Neural crest cell (in vitro differentiated cells): ENCODE data around the gene FRA10AC1. TPM values are rescaled to one million over a fixed set of nuclear protein-coding genes. Genes with fewer than 3 reads are reported as not detected.

ENCODE experiments used
- DNase-seq: peaks from one replicate; pipeline ENCODE4 v3.0.0; 2021; ENCODE audit warnings: low read depth, mixed read lengths, low spot score
- H3K27ac Mint-ChIP-seq: one replicate; pipeline ENCODE4 v1.8.0; 2021; ENCODE audit warnings: mild to moderate bottlenecking, mixed read lengths; ENCODE audit not compliant: unreplicated experiment
- H3K27me3 Mint-ChIP-seq: 2 replicates; pipeline ENCODE4 v1.8.0; 2021; ENCODE audit warnings: low read depth, mild to moderate bottlenecking, mixed read lengths
- H3K36me3 Mint-ChIP-seq: 2 replicates; pipeline ENCODE4 v1.8.0; 2021; ENCODE audit warnings: low read depth, mild to moderate bottlenecking, mixed read lengths
- H3K4me1 Mint-ChIP-seq: 2 replicates; pipeline ENCODE4 v1.8.0; 2021; ENCODE audit warnings: mixed read lengths
- H3K4me3 Mint-ChIP-seq: one replicate; pipeline ENCODE4 v1.8.0; 2021; ENCODE audit warnings: mild to moderate bottlenecking, mixed read lengths
- H3K9me3 Mint-ChIP-seq: 2 replicates; pipeline ENCODE4 v1.8.0; 2021; ENCODE audit warnings: mixed read lengths
- CTCF ChIP-seq: fragments of 200-600 bp; sonication (generic); conservative IDR thresholded peaks from 2 replicates; pipeline ENCODE4 v1.5.0; 2021; ENCODE audit warnings: antibody characterized with exemption, mild to moderate bottlenecking
- total RNA-seq: library from RNA; stranded (reverse); gene quantifications from 2 replicates; pipeline ENCODE4 v1.2.1, GENCODE V29; 2021

Gene FRA10AC1
- total RNA-seq, 1 donor from 2014 or later, result 14.2 TPM

DNA sequence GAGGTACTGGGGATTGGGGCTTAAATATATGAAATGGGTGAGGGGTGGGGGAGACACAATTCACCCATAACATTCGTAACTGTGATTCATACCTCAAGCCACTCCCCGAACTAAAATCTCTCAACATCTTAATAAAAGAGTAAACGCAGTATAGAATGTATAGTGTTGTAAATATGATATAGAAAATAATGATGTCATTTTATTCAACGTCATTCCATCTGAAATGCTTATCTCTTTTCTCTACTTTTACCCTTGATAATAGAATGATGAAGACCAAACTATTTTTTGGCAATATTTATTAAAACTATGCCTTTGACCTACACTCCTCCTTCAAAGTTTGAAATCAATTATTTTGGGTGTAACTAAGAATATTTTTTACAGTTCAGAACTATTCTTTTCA lies 36.4 kb downstream of the FRA10AC1 start:
- Mint-ChIP-seq H3K4me1 (no peaks in the 10 kb centered on the region), H3K27me3 (no peaks in the 10 kb centered on the region), H3K36me3 (peaks cover 16% of the 10 kb centered on the region), H3K9me3 (no peaks in the 10 kb centered on the region), H3K4me3 (no peak overlapping the region), H3K27ac (no peak overlapping the region)
- TF ChIP-seq CTCF, result no peak
- DNase-seq, result no peak

GRCh38 chr10:93657757-93658156 lies 44.6 kb downstream of the FRA10AC1 start:
- no peak for DNase-seq
- Mint-ChIP-seq H3K9me3 (no peaks in the 10 kb centered on the region), H3K27me3 (no peaks in the 10 kb centered on the region), H3K4me1 (no peaks in the 10 kb centered on the region), H3K4me3 (no peak overlapping the region), H3K36me3 (peaks cover 9% of the 10 kb centered on the region), H3K27ac (no peak overlapping the region)
- TF ChIP-seq CTCF, result no peak

GRCh38 chr10:93656155-93656554 lies 46.2 kb downstream of the FRA10AC1 start:
- no peak for TF ChIP-seq CTCF
- Mint-ChIP-seq H3K27me3 (no peaks in the 10 kb centered on the region), H3K9me3 (no peaks in the 10 kb centered on the region), H3K4me1 (no peaks in the 10 kb centered on the region), H3K36me3 (peaks cover 6% of the 10 kb centered on the region), H3K4me3 (no peak overlapping the region), H3K27ac (no peak overlapping the region)
- no peak for DNase-seq

GRCh38 chr10:93654201-93654600 lies 48.2 kb downstream of the FRA10AC1 start:
- no peaks in the 10 kb centered on the region for H3K4me1 Mint-ChIP-seq
- no peak overlapping the region for H3K4me3 Mint-ChIP-seq
- no peaks in the 10 kb centered on the region for H3K36me3 Mint-ChIP-seq
- DNase-seq, result no peak
- H3K9me3 Mint-ChIP-seq, result no peaks in the 10 kb centered on the region
- no peaks in the 10 kb centered on the region for H3K27me3 Mint-ChIP-seq
- no peak for TF ChIP-seq CTCF
- H3K27ac Mint-ChIP-seq, result no peak overlapping the region

DNA sequence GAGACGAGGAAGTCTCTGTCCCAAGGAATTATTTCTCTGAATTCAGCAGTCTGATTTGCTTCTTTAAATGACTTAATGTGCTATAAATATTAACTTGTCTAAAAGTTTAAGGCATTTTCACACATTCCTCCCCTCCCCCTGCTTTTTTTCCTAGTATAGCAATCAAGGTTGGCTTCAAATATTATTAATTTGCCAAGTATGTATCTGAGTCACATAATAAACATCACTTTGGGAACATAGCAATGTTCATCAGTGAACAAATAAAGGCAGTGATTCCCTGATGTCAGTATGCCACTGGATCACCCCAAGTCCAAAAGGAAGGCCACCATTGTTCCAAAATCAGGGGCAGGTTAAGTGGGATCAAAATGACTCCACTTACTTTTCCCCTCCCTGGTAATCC lies 49.5 kb downstream of the FRA10AC1 start:
- no peaks in the 10 kb centered on the region for H3K36me3 Mint-ChIP-seq
- no peak for TF ChIP-seq CTCF
- no peaks in the 10 kb centered on the region for H3K27me3 Mint-ChIP-seq
- H3K4me1 Mint-ChIP-seq, result no peaks in the 10 kb centered on the region
- no peak overlapping the region for H3K4me3 Mint-ChIP-seq
- H3K27ac Mint-ChIP-seq, result no peak overlapping the region
- H3K9me3 Mint-ChIP-seq, result no peaks in the 10 kb centered on the region
- DNase-seq, result no peak

DNA sequence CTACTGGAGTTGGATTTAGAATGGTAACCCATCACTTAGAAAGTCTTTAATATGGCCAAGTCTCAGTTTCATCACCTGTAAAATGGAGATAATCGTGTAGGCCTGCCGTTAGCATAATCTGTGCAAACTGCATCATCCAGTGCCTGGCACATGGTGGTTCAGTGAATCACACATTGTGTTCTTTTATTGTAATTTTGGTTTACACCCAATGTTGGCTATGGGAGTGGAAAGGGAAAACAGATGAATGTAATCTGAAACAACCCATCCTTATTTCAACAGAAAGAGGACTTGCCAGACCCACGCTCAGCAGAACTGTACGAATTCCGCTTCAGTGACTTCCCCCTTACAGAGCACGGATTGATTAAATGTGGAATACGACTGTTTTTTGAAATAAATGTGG lies 62.6 kb downstream of the FRA10AC1 start:
- DNase-seq, result no peak
- H3K9me3 Mint-ChIP-seq, result peaks cover under 1% of the 10 kb centered on the region
- H3K27me3 Mint-ChIP-seq, result peaks cover 2% of the 10 kb centered on the region
- no peak overlapping the region for H3K27ac Mint-ChIP-seq
- H3K4me3 Mint-ChIP-seq, result no peak overlapping the region
- H3K36me3 Mint-ChIP-seq, result no peaks in the 10 kb centered on the region
- H3K4me1 Mint-ChIP-seq, result no peaks in the 10 kb centered on the region
- TF ChIP-seq CTCF, result no peak
